ENCODE data around the gene CYP2D6.
"Not testable (repeated sequence)": the region's sequence is repeated elsewhere in the genome, so short reads cannot be mapped to it uniquely, and the experiment has no call there.

Gene CYP2D6

GRCh38 chr22:42134100-42135020 lies 3.8 kb upstream of the CYP2D6 start:
- DNase-seq (ENCODE audit: low read depth, low spot score) = no peak

- no peak for DNase-seq (ENCODE audit: low read depth, low spot score)
These were observed 1.8 kb upstream of the CYP2D6 start for GRCh38 chr22:42132457-42132856.

GRCh38 chr22:42131562-42131961 lies 952 bp upstream of the CYP2D6 start:
- no peak for DNase-seq (ENCODE audit: low read depth, low spot score)

- DNase-seq (ENCODE audit: low read depth, low spot score) = not testable (repeated sequence)
These were observed 428 bp downstream of the CYP2D6 start for GRCh38 chr22:42130182-42130581.

DNA sequence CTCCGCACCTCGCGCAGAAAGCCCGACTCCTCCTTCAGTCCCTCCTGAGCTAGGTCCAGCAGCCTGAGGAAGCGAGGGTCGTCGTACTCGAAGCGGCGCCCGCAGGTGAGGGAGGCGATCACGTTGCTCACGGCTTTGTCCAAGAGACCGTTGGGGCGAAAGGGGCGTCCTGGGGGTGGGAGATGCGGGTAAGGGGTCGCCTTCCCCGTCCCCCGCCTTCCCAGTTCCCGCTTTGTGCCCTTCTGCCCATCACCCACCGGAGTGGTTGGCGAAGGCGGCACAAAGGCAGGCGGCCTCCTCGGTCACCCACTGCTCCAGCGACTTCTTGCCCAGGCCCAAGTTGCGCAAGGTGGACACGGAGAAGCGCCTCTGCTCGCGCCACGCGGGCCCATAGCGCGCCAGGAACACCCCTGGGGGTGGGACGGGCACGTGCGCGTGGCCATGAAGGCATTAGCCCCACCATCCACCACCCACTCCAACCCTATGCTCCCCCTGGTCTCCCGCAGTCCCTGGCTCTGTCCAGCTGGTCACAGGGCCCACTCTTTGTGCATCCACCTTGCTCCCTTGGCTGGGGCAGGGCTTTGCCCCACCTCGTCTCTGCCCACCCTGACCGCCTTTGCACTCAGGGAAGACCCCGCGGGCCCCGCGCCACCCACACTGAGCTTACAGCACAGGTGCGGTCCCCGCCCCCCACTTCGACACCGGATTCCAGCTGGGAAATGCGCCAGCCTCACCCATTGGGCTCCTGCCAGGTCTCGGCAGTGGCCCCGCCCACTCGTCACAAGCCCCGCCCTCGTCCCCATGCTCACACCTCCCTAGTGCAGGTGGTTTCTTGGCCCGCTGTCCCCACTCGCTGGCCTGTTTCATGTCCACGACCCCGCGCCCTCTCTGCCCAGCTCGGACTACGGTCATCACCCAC lies 1.6 kb downstream of the CYP2D6 start:
- DNase-seq (ENCODE audit: low read depth, low spot score) = not testable (repeated sequence)

DNA sequence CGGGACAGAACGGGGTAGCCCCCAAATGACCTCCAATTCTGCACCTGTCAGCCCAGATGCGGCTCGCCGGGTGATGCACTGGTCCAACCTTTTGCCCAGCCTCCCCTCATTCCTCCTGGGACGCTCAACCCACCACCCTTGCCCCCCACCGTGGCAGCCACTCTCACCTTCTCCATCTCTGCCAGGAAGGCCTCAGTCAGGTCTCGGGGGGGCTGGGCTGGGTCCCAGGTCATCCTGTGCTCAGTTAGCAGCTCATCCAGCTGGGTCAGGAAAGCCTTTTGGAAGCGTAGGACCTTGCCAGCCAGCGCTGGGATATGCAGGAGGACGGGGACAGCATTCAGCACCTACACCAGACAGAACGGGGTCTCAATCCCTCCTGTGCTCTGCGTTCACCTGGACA lies 2.6 kb downstream of the CYP2D6 start:
- DNase-seq (ENCODE audit: low read depth, low spot score) = not testable (repeated sequence)

DNA sequence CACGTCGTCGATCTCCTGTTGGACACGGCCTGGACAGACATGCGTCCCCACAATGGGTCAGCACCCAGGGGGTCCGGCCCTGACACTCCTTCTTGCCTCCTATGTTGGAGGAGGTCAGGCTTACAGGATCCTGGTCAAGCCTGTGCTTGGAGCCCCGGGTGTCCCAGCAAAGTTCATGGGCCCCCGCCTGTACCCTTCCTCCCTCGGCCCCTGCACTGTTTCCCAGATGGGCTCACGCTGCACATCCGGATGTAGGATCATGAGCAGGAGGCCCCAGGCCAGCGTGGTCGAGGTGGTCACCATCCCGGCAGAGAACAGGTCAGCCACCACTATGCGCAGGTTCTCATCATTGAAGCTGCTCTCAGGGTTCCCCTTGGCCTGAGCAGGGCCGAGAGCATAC lies 3.0 kb downstream of the CYP2D6 start:
- no peak for DNase-seq (ENCODE audit: low read depth, low spot score)

DNA sequence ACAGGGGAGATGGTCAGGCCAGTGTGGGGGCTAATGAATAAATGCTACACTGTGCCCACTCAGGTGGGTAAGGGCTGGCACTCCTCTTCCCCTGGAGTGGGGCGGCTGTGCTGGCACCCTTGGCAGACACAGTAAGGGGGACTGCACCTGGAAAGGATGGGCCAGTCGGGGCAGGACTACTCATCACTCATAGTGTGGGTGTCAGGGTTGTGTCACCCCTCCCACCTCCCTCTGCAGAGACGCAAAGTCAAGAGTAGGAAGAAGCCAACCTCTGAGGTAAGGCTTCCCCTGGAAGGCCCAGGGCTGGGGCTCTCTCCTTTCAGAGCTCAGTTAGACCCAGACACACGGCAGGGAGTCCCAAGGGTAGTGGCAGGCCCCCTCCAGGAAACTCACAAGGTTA lies 7.1 kb downstream of the CYP2D6 start:
- DNase-seq (ENCODE audit: low read depth, low spot score) = not testable (repeated sequence)

DNA sequence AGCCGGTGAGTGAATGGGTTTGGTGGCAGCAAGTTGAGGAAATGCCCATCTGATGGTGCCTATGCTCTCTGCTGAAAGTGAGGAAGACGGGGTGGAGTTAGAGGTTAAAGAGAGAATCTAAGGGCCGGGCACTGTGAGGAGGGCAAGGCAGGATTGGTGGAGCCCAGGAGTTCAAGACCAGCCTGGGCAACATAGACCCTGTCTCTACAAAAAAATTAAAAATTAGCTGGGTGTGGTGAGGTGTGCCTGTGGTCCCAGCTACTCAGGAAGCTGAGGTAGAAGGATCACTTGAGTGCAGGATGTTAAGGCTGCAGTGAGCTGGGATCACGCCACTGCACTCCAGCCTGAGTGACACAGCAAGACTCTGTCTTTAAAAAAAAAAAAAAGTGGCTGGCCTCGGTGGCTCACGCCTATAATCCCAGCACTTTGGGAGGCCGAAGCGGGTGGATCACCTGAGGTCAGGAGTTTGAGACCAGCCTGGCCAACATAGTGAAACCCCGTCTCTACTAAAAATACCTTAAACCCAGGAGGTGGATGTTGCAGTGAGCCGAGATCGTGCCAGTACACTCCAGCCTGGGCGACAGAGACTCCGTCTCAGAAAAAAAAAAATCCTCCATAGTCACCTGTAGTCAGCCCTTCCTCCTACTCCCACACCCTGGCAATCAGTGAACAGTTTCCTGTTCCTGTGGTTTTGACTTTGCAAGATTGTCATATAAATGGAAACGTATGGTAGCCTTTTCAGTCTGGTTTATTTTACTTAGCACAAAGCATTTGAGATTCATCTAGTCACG lies 10.2 kb downstream of the CYP2D6 start:
- DNase-seq (ENCODE audit: low read depth, low spot score) = not testable (repeated sequence)

GRCh38 chr22:42116848-42117424 lies 13.7 kb downstream of the CYP2D6 start:
- no peak for DNase-seq (ENCODE audit: low read depth, low spot score)

GRCh38 chr22:42115420-42115830 lies 15.2 kb downstream of the CYP2D6 start:
- DNase-seq (ENCODE audit: low read depth, low spot score) = not testable (repeated sequence)

DNA sequence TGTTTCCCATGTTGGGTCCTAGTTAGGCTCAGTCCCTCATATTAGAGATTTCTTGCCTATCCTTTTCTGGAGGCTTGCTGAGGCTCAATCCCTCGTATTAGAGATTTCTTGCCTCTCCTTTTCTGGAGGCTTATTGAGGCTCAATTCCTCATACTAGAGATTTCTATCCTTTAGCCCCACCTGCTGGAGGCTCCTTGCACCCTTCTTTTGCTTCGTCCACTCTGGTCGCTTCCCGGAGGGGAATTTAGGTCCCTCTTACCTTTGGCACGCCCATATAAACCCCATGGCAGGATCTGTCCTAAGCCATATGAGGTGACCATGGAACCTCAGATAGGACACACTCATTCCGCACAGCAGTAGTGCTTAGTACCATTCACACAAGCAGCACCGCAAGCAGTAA lies 15.9 kb downstream of the CYP2D6 start:
- DNase-seq (ENCODE audit: low read depth, low spot score) = no peak

- not testable (repeated sequence) for DNase-seq (ENCODE audit: low read depth, low spot score)
These were observed 17.8 kb downstream of the CYP2D6 start for GRCh38 chr22:42112793-42113192.

DNA sequence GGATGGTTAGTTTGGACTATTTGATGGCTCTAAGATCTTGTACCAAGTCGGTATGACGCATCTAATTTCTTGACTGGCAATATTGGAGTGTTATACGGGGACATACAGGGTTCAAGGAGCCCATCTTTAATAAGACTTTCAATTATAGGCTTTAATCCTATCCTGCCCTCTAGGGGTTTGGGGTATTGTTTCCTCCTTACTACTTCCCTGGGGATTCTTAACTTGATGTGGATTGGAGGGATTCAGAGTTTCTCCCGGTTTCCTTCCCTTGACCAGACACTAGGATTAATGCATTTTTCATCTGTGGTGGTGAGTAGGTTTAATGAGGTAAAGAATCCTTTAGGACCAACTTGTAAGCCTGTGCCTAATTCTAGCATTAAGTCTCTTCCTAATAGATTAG lies 18.8 kb downstream of the CYP2D6 start:
- no peak for DNase-seq (ENCODE audit: low read depth, low spot score)

DNA sequence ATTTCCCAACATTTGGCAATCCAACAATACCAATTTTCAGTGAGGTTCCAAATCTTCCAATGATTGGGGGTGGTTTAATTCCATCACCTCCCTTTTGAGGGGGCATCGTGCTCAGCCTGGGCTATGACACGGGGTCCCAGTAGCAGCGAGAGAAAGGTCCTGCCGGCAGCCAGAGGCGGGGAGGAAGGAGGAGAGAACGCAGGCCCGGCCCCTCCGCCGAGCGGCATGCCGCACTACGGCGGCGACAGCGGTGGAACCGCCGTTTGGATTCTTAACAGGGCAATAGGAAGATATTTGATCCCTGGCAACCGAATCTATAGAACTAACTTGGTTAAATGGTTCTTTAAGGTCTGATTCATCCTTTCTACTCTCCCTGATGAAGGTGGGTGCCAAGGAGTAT lies 21.8 kb downstream of the CYP2D6 start:
- no peak for DNase-seq (ENCODE audit: low read depth, low spot score)

DNA sequence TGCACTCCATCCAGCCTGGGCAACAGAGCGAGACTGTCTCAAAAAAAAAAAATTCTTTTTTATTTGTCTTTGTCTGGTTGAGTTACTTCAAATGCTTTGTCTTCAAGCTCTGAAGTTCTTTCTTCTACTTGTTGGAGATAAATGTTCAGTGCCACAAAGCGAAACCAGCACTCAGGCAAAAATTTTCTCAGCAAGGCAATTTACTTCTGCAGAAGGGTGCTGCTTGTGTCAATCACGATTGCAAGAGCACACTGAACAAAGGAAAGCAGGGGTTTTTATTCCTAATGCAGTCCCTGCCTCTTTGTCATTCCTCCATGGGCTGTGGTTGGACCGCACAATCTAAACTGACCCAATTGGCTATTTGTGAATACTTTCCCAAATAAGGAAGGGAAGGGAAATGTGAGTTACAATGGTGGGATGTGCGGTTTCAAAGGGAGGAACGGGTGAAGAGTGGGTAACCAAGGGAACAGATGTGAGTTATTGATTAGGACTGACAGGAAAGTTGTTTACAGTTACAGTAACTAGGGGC lies 26.2 kb downstream of the CYP2D6 start:
- DNase-seq (ENCODE audit: low read depth, low spot score) = not testable (repeated sequence)

GRCh38 chr22:42101199-42101598 lies 29.4 kb downstream of the CYP2D6 start:
- no peak for DNase-seq (ENCODE audit: low read depth, low spot score)

GRCh38 chr22:42091455-42091782 lies 39.2 kb downstream of the CYP2D6 start:
- no peak for DNase-seq (ENCODE audit: low read depth, low spot score)

DNA sequence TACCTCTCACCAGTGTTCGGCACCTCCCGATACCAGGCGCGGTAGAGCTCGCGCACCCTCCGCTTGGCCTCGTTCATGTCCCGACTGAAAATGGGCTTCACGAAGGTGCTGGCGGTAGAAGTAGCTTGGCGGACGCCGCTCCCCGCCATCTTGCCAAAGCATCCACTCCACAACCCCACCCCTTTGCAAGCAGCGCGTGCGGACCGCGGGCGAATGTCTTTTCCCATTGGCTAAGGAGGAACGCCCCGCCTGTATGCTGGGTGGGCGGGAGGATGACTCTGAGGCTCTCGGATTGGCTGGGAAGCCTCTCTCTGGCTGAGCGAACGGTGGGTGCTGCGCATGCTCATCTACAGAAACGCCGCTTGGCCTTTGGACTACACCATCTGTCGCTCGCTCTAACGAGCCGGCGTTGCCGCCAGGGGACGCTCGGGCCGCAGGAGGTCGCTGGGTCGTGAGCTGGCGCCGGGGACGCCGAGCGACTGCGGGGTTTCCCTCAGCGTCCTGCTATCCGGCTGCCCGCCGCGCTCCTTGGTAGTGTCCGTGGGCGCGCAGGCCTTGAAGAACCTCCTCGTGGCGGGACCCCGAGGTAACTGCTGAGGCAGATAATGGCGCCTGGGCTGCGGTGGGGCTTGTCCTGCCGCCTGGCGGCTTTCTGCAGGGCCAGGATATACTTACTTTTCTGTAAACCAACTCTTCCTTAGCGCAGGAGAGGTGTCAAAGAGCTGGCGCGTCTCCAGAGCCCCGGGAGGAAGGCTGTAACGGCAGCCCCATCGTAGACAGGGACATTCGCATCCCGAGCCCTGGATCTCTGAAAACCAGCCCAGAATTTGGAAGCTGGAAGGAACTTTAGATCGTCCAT lies 39.8 kb downstream of the CYP2D6 start, which contains the start of gene NDUFA6:
NDUFA6 (minus strand) TSS at position 177 of the 859 bp plus-strand sequence; CDS start at position 149, 28 bp downstream.
- peak; percentile 99 for DNase-seq (ENCODE audit: low read depth, low spot score)

DNA sequence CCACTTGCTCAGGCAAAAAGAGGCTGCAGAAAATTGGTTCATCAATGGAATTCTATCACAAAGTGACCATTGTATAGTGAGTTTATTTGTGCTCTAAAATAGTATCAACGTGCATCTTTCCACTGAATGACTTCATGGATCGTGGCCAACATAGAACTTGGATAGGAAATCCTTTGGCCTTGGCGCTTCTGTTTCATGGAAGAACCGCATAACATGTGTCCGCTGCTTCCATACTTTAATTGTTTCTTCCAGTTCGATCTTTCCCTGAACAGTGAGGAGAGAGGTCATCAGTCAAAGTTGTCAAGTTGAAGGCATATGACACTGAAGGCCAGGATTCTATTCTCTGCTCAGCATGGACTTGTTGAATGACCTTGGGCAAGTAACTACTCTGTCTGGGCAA lies 44.6 kb downstream of the CYP2D6 start:
- no peak for DNase-seq (ENCODE audit: low read depth, low spot score)
